Measurements from ENCODE around the gene EIF3CL.
"Not testable (repeated sequence)": the region's sequence is repeated elsewhere in the genome, so short reads cannot be mapped to it uniquely, and the experiment has no call there.

The EIF3CL gene

DNA sequence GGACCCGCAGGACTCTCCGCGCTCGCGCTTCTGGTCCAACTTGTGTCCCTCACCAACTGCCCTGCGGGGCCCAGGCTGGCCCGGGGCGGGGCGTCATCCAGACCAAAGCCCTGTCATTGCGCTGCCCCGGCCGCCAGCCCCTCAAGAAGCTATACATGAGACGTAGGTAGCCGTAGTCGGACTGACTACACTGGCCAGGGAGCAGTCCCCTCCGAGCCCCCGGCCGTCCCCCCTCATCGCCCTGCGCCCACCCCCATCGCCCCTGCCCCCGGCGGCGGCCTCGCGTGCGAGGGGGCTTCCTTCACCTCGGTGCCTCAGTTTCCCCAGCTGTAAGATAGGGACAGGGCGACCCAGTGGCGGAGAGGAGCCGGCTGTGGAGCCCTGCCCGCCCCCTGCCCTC is 35.7 kb downstream of the EIF3CL start:
- not testable (repeated sequence) for H3K4me3 ChIP-seq (ENCODE audit: control insufficient read depth, low read depth, low read length); DNase-seq (ENCODE audit: low read depth)

DNA sequence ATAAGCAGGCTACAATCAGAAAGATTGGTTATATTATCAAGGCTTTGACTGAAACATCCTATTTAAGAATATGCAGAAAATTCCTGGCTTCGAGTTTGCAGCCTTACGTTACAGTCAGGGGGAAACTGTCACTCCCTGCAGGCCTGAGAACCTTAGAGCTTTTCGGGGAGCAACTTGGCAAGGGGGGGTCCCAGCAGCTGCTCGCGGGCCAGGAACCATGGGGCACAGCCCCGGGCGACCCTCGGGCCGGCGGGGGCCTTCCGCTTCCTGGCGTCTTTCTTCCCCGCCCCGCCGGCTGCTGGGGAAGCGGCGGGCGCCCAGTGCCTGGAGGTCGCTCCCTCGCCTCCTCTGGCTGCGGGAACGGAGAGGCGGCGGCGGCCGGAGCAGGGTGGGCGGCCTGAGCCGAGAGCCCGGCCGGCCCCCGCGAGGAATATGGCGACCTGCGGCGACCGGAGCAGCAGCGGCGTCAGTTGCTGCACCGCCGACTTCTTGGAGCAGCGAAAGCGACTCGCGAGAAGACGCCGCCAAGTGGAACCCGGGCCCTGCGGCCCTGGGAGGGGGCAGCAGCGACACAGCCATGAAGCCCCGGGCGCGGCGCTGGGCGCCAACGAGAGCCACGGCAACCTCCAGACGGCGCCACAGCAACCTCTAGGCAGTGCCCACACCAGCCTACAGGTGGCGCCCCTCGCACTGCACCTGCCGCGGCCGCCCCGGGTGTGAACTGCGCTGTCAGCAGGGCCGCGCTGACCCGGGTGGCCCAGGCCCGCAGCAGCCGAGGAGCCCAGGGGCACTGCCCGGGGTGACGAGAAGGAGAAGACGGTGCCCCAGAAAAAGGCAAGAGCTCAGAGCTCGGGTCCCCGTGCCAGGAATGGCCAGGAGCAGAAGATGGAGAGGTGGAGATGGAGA is 39.1 kb downstream of the EIF3CL start:
- not testable (repeated sequence) for H3K4me3 ChIP-seq (ENCODE audit: control insufficient read depth, low read depth, low read length); DNase-seq (ENCODE audit: low read depth)

DNA sequence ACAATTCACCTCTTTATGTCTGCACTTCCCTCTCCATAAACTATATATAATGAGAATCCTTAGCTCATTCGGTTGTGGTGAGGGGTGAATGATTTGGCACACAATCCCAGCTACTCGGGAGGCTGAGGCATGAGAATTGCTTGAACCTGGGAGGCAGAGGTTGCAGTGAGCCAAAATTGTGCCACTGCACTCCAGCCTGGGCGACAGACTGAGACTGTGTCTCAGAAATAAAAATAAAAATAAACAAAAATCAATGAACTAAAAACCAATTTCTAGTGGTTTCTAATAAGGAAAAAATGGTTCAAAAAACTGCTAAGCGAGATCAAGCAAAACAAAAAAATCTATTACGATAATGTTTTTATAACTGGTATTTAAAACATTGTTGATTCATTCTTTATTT is 40.2 kb downstream of the EIF3CL start, which contains the start of gene NPIPB6:
TSS of gene NPIPB6 (minus strand) at position 101 of the 400 bp plus-strand sequence. CDS start 686 bp downstream, outside the sequence.
- DNase-seq (ENCODE audit: low read depth); H3K4me3 ChIP-seq (ENCODE audit: control insufficient read depth, low read depth, low read length): not testable (repeated sequence)

DNA sequence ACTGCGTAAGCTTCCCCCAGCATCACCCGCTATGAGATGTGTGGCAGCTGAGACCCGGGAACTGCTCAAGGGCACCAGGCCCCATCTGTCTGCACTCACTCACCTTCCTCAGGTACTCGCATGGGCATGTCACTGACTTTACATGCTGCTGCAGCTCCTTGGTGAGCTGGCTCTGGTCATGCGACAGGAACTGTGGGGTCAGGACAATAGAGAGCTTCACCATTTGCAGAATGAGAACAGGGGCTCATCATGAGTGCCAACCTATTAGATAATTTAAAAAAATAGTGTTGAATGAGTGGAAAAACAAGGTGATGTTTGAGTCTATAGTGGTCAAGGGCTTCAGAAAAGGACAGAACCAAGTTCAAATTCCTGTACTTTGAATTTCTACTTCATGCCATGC is 41.0 kb downstream of the EIF3CL start:
- DNase-seq (ENCODE audit: low read depth); H3K4me3 ChIP-seq (ENCODE audit: control insufficient read depth, low read depth, low read length): not testable (repeated sequence)

DNA sequence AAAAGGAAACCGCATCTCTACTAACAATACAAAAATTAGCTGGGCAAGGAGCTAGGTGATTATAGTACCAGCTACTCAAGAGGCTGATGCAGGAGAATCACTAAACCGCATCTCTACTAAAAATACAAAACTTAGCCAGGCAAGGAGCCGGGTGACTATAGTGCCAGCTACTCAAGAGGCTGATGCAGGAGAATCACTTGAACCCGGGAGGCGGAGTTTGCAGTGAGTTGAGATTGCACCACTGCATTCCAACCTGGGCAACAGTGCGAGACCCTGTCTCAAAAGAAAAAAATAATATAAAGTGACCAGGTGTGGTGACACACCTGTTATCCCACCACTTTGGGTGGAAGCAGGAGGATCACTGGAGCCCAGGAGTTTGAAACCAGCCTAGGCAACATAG is 65.4 kb downstream of the EIF3CL start:
- not testable (repeated sequence) for DNase-seq (ENCODE audit: low read depth); H3K4me3 ChIP-seq (ENCODE audit: control insufficient read depth, low read depth, low read length)

DNA sequence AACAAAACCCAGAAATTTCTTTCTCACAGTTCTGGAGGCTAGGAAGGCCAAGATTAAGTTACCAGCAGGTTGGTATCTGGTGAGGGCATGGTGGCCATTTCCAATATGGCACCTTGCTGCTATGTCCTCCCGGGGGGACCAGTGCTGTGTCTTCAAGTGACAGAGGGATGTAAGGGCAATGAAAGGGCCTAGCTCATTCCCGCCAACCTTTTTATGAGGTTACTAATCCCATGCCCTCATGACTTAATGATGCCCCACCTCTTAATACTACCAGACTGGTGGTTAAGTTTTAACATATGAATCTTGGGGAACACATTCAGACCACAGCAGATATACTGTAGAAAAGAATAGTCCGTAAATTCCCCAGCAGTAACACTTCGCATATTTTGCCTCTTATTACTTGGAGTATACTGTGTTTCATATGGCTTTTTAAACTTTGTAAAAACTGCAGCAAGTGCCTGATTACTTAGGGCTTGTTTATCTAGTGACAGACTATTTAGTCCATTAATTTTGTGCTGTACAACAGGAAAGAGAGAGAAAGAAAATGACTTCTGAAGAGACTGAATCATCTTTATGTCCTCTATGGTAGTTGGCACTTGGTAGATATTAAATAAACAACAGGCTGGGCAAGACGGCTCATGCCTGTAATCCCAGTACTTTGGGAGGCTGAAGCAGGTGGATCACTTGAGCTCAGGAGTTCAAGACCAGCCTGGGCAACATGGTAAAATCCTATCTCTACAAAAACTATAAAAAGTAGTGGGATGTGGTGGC is 66.5 kb downstream of the EIF3CL start:
- not testable (repeated sequence) for DNase-seq (ENCODE audit: low read depth); H3K4me3 ChIP-seq (ENCODE audit: control insufficient read depth, low read depth, low read length)

DNA sequence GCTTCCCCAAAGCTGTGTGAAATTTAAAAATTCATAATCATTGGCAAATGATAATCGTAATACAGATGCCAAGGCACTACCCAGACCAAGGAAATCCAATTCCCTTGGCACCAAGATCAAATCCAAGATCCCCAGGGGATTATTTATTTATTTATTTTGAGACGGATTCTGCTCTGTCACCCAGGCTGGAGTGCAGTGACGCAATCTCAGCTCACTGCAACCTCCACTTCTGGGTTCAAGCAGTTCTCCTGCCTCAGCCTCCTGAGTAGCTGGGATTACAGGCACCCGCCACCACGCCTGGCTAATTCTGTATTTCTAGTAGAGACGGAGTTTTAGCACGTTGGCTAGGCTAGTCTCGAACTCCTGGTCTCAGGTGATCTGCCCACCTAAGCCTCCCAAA is 68.0 kb downstream of the EIF3CL start:
- DNase-seq (ENCODE audit: low read depth), result not testable (repeated sequence)

DNA sequence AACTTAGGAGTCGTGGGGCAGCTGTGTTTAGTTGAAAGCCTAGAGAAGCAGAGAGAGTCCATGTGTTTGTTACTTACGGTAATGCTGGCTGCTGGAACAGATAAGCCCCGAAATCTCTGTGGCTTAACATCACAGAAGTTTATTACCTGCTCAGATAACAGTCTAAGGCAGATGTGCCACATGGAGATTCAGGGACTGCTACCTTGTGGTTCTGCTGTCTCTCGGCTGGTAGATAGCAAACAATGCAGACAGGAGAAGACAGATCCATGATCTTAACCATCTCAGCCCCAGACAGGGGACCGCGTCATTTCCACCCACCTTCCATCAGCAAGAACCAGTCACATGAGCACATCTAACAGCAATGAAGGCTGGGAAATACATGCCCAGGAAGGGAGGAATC is 71.0 kb downstream of the EIF3CL start:
- H3K4me3 ChIP-seq (ENCODE audit: control insufficient read depth, low read depth, low read length); DNase-seq (ENCODE audit: low read depth): not testable (repeated sequence)

More for the DNA sequence above, 68.0 kb downstream of the EIF3CL start:
- not testable (repeated sequence) for H3K4me3 ChIP-seq (ENCODE audit: control insufficient read depth, low read depth, low read length)

DNA sequence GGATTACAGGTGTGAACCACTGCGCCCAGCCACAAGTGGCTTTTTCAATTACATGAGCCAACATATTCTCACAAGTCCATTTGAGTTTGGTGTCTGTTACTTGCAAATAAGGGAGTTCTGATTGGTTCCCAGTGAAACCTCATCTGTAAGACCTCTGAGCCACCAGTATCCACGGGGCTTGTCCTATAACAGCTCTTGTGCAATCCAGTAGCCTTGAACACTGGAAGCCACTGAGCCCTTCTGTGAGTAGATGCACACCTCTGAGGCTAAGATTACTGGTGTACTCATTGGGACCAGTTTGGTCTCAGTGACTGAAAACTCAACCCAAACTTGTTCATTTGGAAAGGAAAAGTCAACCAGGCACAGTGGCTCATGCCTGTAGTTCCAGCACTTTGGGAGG is 72.7 kb downstream of the EIF3CL start:
- DNase-seq (ENCODE audit: low read depth); H3K4me3 ChIP-seq (ENCODE audit: control insufficient read depth, low read depth, low read length): not testable (repeated sequence)

DNA sequence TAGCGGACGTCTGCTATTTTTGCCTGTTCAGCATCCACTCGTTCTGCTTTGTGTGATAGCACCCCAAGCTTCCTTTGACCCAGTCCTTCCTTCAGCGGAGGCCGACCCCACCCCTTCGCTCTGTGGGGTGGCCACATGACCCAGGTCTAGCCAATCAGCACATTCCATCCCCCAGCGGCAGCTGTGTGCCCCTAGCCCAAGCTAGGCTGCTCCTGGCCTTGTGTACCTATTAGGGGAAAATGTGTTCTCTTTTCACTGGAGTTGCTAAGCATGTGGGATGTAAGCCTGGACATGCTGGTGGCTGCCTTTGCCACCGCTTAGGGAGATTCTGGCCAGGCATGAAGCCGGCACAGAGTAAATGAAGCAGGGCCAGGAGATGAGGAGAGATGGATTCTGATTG is 73.4 kb downstream of the EIF3CL start:
- H3K4me3 ChIP-seq (ENCODE audit: control insufficient read depth, low read depth, low read length); DNase-seq (ENCODE audit: low read depth): not testable (repeated sequence)

All from fibroblast of mammary gland (primary cell).